ENCODE results near the gene TMEM86B. TPM values are rescaled to one million over a fixed set of nuclear protein-coding genes. Genes with fewer than 3 reads are reported as not detected.

Gene TMEM86B
- polyA plus RNA-seq, 1 of the 3 experiments (the other 2 are of a cell fraction) = 3.0 TPM

GRCh38 chr19:55241935-55242464, 13.4 kb upstream of the TMEM86B start:
- WGBS (ENCODE audit: low lambda C conversion rate) = 92% methylated on average over 10 of the region's 16 CpGs
- CTCF ChIA-PET = interaction anchor here (1.4 to 1.7 kb wide), 2 partner anchors 13 to 41 kb away, joined by 3 to 6 read pairs; no protein-coding TSS in a partner anchor

DNA sequence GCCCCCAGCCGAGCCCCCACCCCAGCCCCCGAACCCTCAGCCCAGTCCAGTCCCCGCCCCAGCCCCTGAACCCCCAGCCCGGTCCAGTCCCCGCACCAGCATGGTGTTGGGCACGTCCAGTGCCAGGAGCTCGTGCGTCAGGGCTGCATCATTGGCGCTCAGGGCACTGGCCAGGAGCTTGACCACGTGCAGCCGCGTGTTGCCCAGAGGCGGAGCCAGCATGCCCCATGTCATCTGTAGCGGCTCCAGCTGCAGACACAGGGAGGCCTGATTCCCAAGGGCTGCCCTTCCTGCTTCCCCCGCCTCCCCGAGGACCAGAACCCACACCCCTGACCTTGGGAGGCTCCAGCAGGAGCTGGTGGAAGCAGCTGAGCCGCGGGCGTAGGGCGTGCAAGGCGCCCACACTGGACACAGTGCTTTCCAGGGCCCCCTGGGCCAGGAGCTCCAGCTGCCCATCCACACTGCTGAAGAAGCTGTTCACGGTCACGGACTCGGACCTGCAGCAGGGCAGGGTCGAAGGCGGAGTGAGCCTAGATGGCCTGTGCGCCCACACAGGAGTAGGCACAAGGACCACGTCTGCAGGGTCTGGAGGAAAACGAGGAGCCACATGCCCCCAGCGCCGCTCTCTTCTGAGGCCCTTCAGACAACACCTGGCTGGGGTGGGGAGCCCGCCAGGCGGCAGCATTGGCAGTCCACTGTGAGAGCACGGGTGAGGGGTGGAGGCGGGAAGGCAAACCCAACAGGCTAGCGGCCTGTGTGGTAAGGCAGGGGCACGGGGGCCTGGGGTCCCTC, 12.8 kb upstream of the TMEM86B start:
- TF ChIP-seq, protein P1, sequence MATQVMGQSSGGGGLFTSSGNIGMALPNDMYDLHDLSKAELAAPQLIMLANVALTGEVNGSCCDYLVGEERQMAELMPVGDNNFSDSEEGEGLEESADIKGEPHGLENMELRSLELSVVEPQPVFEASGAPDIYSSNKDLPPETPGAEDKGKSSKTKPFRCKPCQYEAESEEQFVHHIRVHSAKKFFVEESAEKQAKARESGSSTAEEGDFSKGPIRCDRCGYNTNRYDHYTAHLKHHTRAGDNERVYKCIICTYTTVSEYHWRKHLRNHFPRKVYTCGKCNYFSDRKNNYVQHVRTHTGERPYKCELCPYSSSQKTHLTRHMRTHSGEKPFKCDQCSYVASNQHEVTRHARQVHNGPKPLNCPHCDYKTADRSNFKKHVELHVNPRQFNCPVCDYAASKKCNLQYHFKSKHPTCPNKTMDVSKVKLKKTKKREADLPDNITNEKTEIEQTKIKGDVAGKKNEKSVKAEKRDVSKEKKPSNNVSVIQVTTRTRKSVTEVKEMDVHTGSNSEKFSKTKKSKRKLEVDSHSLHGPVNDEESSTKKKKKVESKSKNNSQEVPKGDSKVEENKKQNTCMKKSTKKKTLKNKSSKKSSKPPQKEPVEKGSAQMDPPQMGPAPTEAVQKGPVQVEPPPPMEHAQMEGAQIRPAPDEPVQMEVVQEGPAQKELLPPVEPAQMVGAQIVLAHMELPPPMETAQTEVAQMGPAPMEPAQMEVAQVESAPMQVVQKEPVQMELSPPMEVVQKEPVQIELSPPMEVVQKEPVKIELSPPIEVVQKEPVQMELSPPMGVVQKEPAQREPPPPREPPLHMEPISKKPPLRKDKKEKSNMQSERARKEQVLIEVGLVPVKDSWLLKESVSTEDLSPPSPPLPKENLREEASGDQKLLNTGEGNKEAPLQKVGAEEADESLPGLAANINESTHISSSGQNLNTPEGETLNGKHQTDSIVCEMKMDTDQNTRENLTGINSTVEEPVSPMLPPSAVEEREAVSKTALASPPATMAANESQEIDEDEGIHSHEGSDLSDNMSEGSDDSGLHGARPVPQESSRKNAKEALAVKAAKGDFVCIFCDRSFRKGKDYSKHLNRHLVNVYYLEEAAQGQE (IDR thresholded peaks at IDR 0.05; ENCODE audit: low read depth, low read length) = no peak
- TF ChIP-seq USF1 (IDR thresholded peaks at IDR 0.05; ENCODE audit: borderline replicate concordance, low read depth) = no peak
- TF ChIP-seq TCF12 (IDR thresholded peaks at IDR 0.05) = no peak
- no peak for TF ChIP-seq POLR2AphosphoS5 (IDR thresholded peaks at IDR 0.05; ENCODE audit: low read depth, low read length)
- TF ChIP-seq EP300 (IDR thresholded peaks at IDR 0.05; ENCODE audit: borderline replicate concordance in 1 of 2, low read depth in 1 of 2, low read length in 1 of 2) = no peak
- no peaks in the 10 kb centered on the region for H3K9me2 ChIP-seq
- H4K20me1 ChIP-seq (ENCODE audit: insufficient read depth) = no peaks in the 10 kb centered on the region
- H3K27ac ChIP-seq (ENCODE audit: low read depth in 2 of 2, low read length in 1 of 2) = no peak overlapping the region
- no peak overlapping the region for H3K4me3 ChIP-seq (ENCODE audit: low read depth in 2 of 2, low read length in 1 of 2)
- POLR2A ChIA-PET = no interaction called here
- no peaks in the 10 kb centered on the region for H3K79me2 ChIP-seq (ENCODE audit: insufficient read depth)
- no peak overlapping the region for H3K4me2 ChIP-seq
- H3K9me3 ChIP-seq = no peaks in the 10 kb centered on the region
- H3F3A ChIP-seq (replicated peaks; ENCODE audit: insufficient read depth) = no peaks in the 10 kb centered on the region
- no peak overlapping the region for H3K9ac ChIP-seq
- 95% methylated on average over 19 of the region's 37 CpGs for WGBS (ENCODE audit: low lambda C conversion rate)
- H2AFZ ChIP-seq (ENCODE audit: low read depth) = no peak overlapping the region
- H3K27me3 ChIP-seq (ENCODE audit: insufficient read depth) = no peaks in the 10 kb centered on the region
- H3K36me3 ChIP-seq (replicated peaks in 1 of 2; ENCODE audit: control insufficient read depth in 1 of 2, insufficient read depth in 2 of 2, low read length in 1 of 2) = peaks cover 27 to 67% of the 10 kb centered on the region in 2 experiments
- no peaks in the 10 kb centered on the region for H3K4me1 ChIP-seq (ENCODE audit: control insufficient read depth in 1 of 2, insufficient read depth in 2 of 2, low read depth in 1 of 2, low read length in 1 of 2)
- CTCF ChIA-PET = interaction anchor here (1.4 to 1.7 kb wide), 2 partner anchors 13 to 40 kb away, joined by 3 to 6 read pairs; no protein-coding TSS in a partner anchor
- no peak for DNase-seq

More at GRCh38 chr19:55241935-55242464, 13.4 kb upstream of the TMEM86B start:
- Histone ChIP-seq H3K36me3 (replicated peaks in 1 of 2; ENCODE audit: control insufficient read depth in 1 of 2, insufficient read depth in 2 of 2, low read length in 1 of 2) (peaks cover 22 to 64% of the 10 kb centered on the region in 2 experiments), H3K4me3 (ENCODE audit: low read depth in 2 of 2, low read length in 1 of 2) (no peak overlapping the region), H2AFZ (ENCODE audit: low read depth) (no peak overlapping the region), H4K20me1 (ENCODE audit: insufficient read depth) (peaks cover 6% of the 10 kb centered on the region), H3K9me2 (no peaks in the 10 kb centered on the region), H3K9ac (no peak overlapping the region), H3K4me1 (ENCODE audit: control insufficient read depth in 1 of 2, insufficient read depth in 2 of 2, low read depth in 1 of 2, low read length in 1 of 2) (peaks cover 0 to 1% of the 10 kb centered on the region in 2 experiments; a peak in 1 of 4 replicates), H3K4me2 (no peak overlapping the region), H3F3A (replicated peaks; ENCODE audit: insufficient read depth) (no peaks in the 10 kb centered on the region), H3K79me2 (ENCODE audit: insufficient read depth) (peaks cover 1% of the 10 kb centered on the region; the same call in 1 of the 2 replicates), H3K27ac (ENCODE audit: low read depth in 2 of 2, low read length in 1 of 2) (no peak overlapping the region), H3K9me3 (no peaks in the 10 kb centered on the region), H3K27me3 (ENCODE audit: insufficient read depth) (no peaks in the 10 kb centered on the region)
- DNase-seq = no peak
- POLR2A ChIA-PET = no interaction called here
- TF ChIP-seq TAF1 (IDR thresholded peaks at IDR 0.05; ENCODE audit: borderline replicate concordance, low read depth, low read length) (no peak), EP300 (IDR thresholded peaks at IDR 0.05; ENCODE audit: borderline replicate concordance in 1 of 2, low read depth in 1 of 2, low read length in 1 of 2) (no peak)
